ENCODE measurements around the gene ASCL5.

The ASCL5 gene

GRCh38 chr1:201146626-201147390 lies 19.8 kb upstream of the ASCL5 start:
- Histone ChIP-seq H2AK5ac (ENCODE audit: low read depth, low read length) (no peak overlapping the region), H3K4me2 (ENCODE audit: insufficient read depth, low read length, poor library complexity, severe bottlenecking) (no peak overlapping the region), H2BK15ac (ENCODE audit: low read length) (no peak overlapping the region), H2BK120ac (ENCODE audit: low read depth, low read length) (no peak overlapping the region), H2BK12ac (ENCODE audit: low read length) (no peak overlapping the region), H3K18ac (ENCODE audit: low read length) (no peak overlapping the region), H3K4me3 (ENCODE audit: low read length in 2 of 2) (peak overlapping the region in 1 of 2 donors; percentile 31), H3K4me1 (ENCODE audit: control insufficient read depth in 2 of 2, insufficient read depth in 1 of 2, low read depth in 1 of 2, low read length in 2 of 2) (no peaks in the 10 kb centered on the region), H4K91ac (ENCODE audit: low read depth, low read length, poor library complexity) (no peak overlapping the region), H3K27me3 (ENCODE audit: control insufficient read depth in 3 of 3, insufficient read depth in 3 of 3, low read depth in 1 of 3, low read length in 3 of 3) (no peaks in the 10 kb centered on the region), H3K9ac (ENCODE audit: low read depth, low read length, poor library complexity) (no peak overlapping the region), H4K8ac (ENCODE audit: low read depth, low read length) (no peak overlapping the region), H3K9me3 (replicated peaks in 1 of 2; ENCODE audit: control insufficient read depth in 2 of 2, insufficient read depth in 1 of 2, low read depth in 1 of 2, low read length in 2 of 2) (no peaks in the 10 kb centered on the region), H2BK5ac (ENCODE audit: low read length) (no peak overlapping the region), H3K79me1 (ENCODE audit: low read depth, low read length) (peaks cover 2% of the 10 kb centered on the region), H3K4ac (ENCODE audit: low read length) (no peak overlapping the region), H3K36me3 (replicated peaks in 1 of 2; ENCODE audit: control insufficient read depth in 2 of 2, insufficient read depth in 2 of 2, low read length in 2 of 2) (peaks cover 81 to 100% of the 10 kb centered on the region in 2 donors), H3K27ac (replicated peaks; ENCODE audit: low read length) (no peak overlapping the region), H3K14ac (ENCODE audit: low read length) (no peak overlapping the region), H2AFZ (ENCODE audit: low read length) (no peak overlapping the region), H3K23ac (ENCODE audit: low read depth, low read length, poor library complexity) (peak overlapping the region; percentile 77)
- no CpG with 5 or more reads among the region's 17 CpGs for WGBS, 2 donors (ENCODE audit: extremely low coverage in 2 of 2, insufficient read length in 2 of 2, insufficient replicate concordance in 1 of 2)
- no peak for DNase-seq (ENCODE audit: low spot score)

GRCh38 chr1:201145816-201146215 lies 18.8 kb upstream of the ASCL5 start:
- Histone ChIP-seq H4K8ac (ENCODE audit: low read depth, low read length) (no peak overlapping the region), H3K4me1 (ENCODE audit: control insufficient read depth in 2 of 2, insufficient read depth in 1 of 2, low read depth in 1 of 2, low read length in 2 of 2) (no peaks in the 10 kb centered on the region), H3K23ac (ENCODE audit: low read depth, low read length, poor library complexity) (no peak overlapping the region), H3K14ac (ENCODE audit: low read length) (no peak overlapping the region), H3K9me3 (replicated peaks in 1 of 2; ENCODE audit: control insufficient read depth in 2 of 2, insufficient read depth in 1 of 2, low read depth in 1 of 2, low read length in 2 of 2) (no peaks in the 10 kb centered on the region), H3K4me2 (ENCODE audit: insufficient read depth, low read length, poor library complexity, severe bottlenecking) (no peak overlapping the region), H2BK15ac (ENCODE audit: low read length) (no peak overlapping the region), H2AK5ac (ENCODE audit: low read depth, low read length) (no peak overlapping the region), H4K91ac (ENCODE audit: low read depth, low read length, poor library complexity) (no peak overlapping the region), H3K4ac (ENCODE audit: low read length) (no peak overlapping the region), H3K18ac (ENCODE audit: low read length) (no peak overlapping the region), H3K4me3 (ENCODE audit: low read length in 2 of 2) (no peak overlapping the region), H3K36me3 (replicated peaks in 1 of 2; ENCODE audit: control insufficient read depth in 2 of 2, insufficient read depth in 2 of 2, low read length in 2 of 2) (peaks cover 81 to 100% of the 10 kb centered on the region in 2 donors), H2BK120ac (ENCODE audit: low read depth, low read length) (no peak overlapping the region), H3K27me3 (ENCODE audit: control insufficient read depth in 3 of 3, insufficient read depth in 3 of 3, low read depth in 1 of 3, low read length in 3 of 3) (no peaks in the 10 kb centered on the region), H3K9ac (ENCODE audit: low read depth, low read length, poor library complexity) (no peak overlapping the region), H2BK12ac (ENCODE audit: low read length) (no peak overlapping the region), H2BK5ac (ENCODE audit: low read length) (no peak overlapping the region), H3K79me1 (ENCODE audit: low read depth, low read length) (peaks cover 2% of the 10 kb centered on the region), H3K27ac (replicated peaks; ENCODE audit: low read length) (no peak overlapping the region), H2AFZ (ENCODE audit: low read length) (no peak overlapping the region)
- no peak for DNase-seq (ENCODE audit: low spot score)
- WGBS, 2 donors (ENCODE audit: extremely low coverage in 2 of 2, insufficient read length in 2 of 2, insufficient replicate concordance in 1 of 2): no CpG with 5 or more reads among the region's 7 CpGs

- Histone ChIP-seq H3K9me3 (replicated peaks in 1 of 2; ENCODE audit: control insufficient read depth in 2 of 2, insufficient read depth in 1 of 2, low read depth in 1 of 2, low read length in 2 of 2) (no peaks in the 10 kb centered on the region), H2AK5ac (ENCODE audit: low read depth, low read length) (no peak overlapping the region), H3K79me1 (ENCODE audit: low read depth, low read length) (peaks cover 2% of the 10 kb centered on the region), H2BK12ac (ENCODE audit: low read length) (no peak overlapping the region), H2AFZ (ENCODE audit: low read length) (no peak overlapping the region), H3K23ac (ENCODE audit: low read depth, low read length, poor library complexity) (no peak overlapping the region), H4K8ac (ENCODE audit: low read depth, low read length) (no peak overlapping the region), H3K36me3 (replicated peaks in 1 of 2; ENCODE audit: control insufficient read depth in 2 of 2, insufficient read depth in 2 of 2, low read length in 2 of 2) (peaks cover 82 to 100% of the 10 kb centered on the region in 2 donors), H3K27ac (replicated peaks; ENCODE audit: low read length) (no peak overlapping the region), H2BK15ac (ENCODE audit: low read length) (no peak overlapping the region), H4K91ac (ENCODE audit: low read depth, low read length, poor library complexity) (no peak overlapping the region), H3K4me2 (ENCODE audit: insufficient read depth, low read length, poor library complexity, severe bottlenecking) (no peak overlapping the region), H3K4ac (ENCODE audit: low read length) (no peak overlapping the region), H3K18ac (ENCODE audit: low read length) (no peak overlapping the region), H3K27me3 (ENCODE audit: control insufficient read depth in 3 of 3, insufficient read depth in 3 of 3, low read depth in 1 of 3, low read length in 3 of 3) (no peaks in the 10 kb centered on the region), H3K9ac (ENCODE audit: low read depth, low read length, poor library complexity) (no peak overlapping the region), H3K4me1 (ENCODE audit: control insufficient read depth in 2 of 2, insufficient read depth in 1 of 2, low read depth in 1 of 2, low read length in 2 of 2) (no peaks in the 10 kb centered on the region), H2BK5ac (ENCODE audit: low read length) (no peak overlapping the region), H2BK120ac (ENCODE audit: low read depth, low read length) (no peak overlapping the region), H3K14ac (ENCODE audit: low read length) (no peak overlapping the region), H3K4me3 (ENCODE audit: low read length in 2 of 2) (no peak overlapping the region)
- no CpG with 5 or more reads among the region's 3 CpGs for WGBS, 2 donors (ENCODE audit: extremely low coverage in 2 of 2, insufficient read length in 2 of 2, insufficient replicate concordance in 1 of 2)
- DNase-seq (ENCODE audit: low spot score): no peak
Observed at GRCh38 chr1:201145132-201145531, 18.1 kb upstream of the ASCL5 start.

- Histone ChIP-seq H4K8ac (ENCODE audit: low read depth, low read length) (no peak overlapping the region), H3K36me3 (replicated peaks in 1 of 2; ENCODE audit: control insufficient read depth in 2 of 2, insufficient read depth in 2 of 2, low read length in 2 of 2) (peaks cover 78 to 100% of the 10 kb centered on the region in 2 donors), H3K9me3 (replicated peaks in 1 of 2; ENCODE audit: control insufficient read depth in 2 of 2, insufficient read depth in 1 of 2, low read depth in 1 of 2, low read length in 2 of 2) (no peaks in the 10 kb centered on the region), H2BK15ac (ENCODE audit: low read length) (no peak overlapping the region), H3K18ac (ENCODE audit: low read length) (no peak overlapping the region), H3K4me1 (ENCODE audit: control insufficient read depth in 2 of 2, insufficient read depth in 1 of 2, low read depth in 1 of 2, low read length in 2 of 2) (no peaks in the 10 kb centered on the region), H4K91ac (ENCODE audit: low read depth, low read length, poor library complexity) (no peak overlapping the region), H2AK5ac (ENCODE audit: low read depth, low read length) (no peak overlapping the region), H2AFZ (ENCODE audit: low read length) (no peak overlapping the region), H2BK120ac (ENCODE audit: low read depth, low read length) (no peak overlapping the region), H2BK12ac (ENCODE audit: low read length) (no peak overlapping the region), H3K4ac (ENCODE audit: low read length) (no peak overlapping the region), H3K79me1 (ENCODE audit: low read depth, low read length) (peaks cover 1% of the 10 kb centered on the region), H3K23ac (ENCODE audit: low read depth, low read length, poor library complexity) (no peak overlapping the region), H3K27me3 (ENCODE audit: control insufficient read depth in 3 of 3, insufficient read depth in 3 of 3, low read depth in 1 of 3, low read length in 3 of 3) (no peaks in the 10 kb centered on the region), H3K14ac (ENCODE audit: low read length) (no peak overlapping the region), H3K4me2 (ENCODE audit: insufficient read depth, low read length, poor library complexity, severe bottlenecking) (no peak overlapping the region), H2BK5ac (ENCODE audit: low read length) (no peak overlapping the region), H3K27ac (replicated peaks; ENCODE audit: low read length) (no peak overlapping the region), H3K9ac (ENCODE audit: low read depth, low read length, poor library complexity) (no peak overlapping the region), H3K4me3 (ENCODE audit: low read length in 2 of 2) (no peak overlapping the region)
- no CpG with 5 or more reads among the region's 5 CpGs for WGBS, 2 donors (ENCODE audit: extremely low coverage in 2 of 2, insufficient read length in 2 of 2, insufficient replicate concordance in 1 of 2)
- no peak for DNase-seq (ENCODE audit: low spot score)
Observed at GRCh38 chr1:201144701-201145100, 17.7 kb upstream of the ASCL5 start.

All from neuronal stem cell (in vitro differentiated cells).